MM.1S (cell line): ENCODE measurements around the gene SPPL3.

ENCODE experiments used
- DNase-seq: peaks from one replicate; pipeline ENCODE4 v3.0.0-alpha.2; 2015
- H2AFZ ChIP-seq: fragments of 300-600 bp; sonication (generic); 2 replicates; pipeline ENCODE4 v1.6.0; 2016; ENCODE audit warnings: antibody characterized with exemption, low read length
- H3F3A ChIP-seq: fragments of 300-600 bp; sonication (generic); 2 replicates; pipeline ENCODE4 v1.6.1; 2016; ENCODE audit warnings: mild to moderate bottlenecking, antibody characterized with exemption, low read length, moderate library complexity, mixed read lengths; ENCODE audit not compliant: insufficient read depth
- H3K27ac ChIP-seq: fragments of 300-600 bp; sonication (generic); 2 replicates; pipeline ENCODE4 v1.5.1; 2016; ENCODE audit warnings: mild to moderate bottlenecking, low read length
- H3K27me3 ChIP-seq: fragments of 300-600 bp; sonication (generic); replicated peaks from 2 replicates; pipeline ENCODE4 v1.6.0; 2016; ENCODE audit warnings: low read length; ENCODE audit not compliant: insufficient read depth
- H3K36me3 ChIP-seq: fragments of 300-600 bp; sonication (generic); replicated peaks from 2 replicates; pipeline ENCODE4 v1.6.1; 2016; ENCODE audit warnings: mild to moderate bottlenecking, low read length, mixed read lengths; ENCODE audit not compliant: insufficient read depth
- H3K4me1 ChIP-seq: fragments of 300-600 bp; sonication (generic); 2 replicates; pipeline ENCODE4 v1.6.1; 2016; ENCODE audit warnings: low read length, mixed read lengths
- H3K4me2 ChIP-seq: fragments of 300-600 bp; sonication (generic); 2 replicates; pipeline ENCODE4 v1.6.0; 2016; ENCODE audit warnings: low read depth, low read length
- H3K4me3 ChIP-seq: fragments of 300-600 bp; sonication (generic); 2 replicates; pipeline ENCODE4 v1.5.1; 2016; ENCODE audit warnings: low read length, mixed read lengths
- H3K79me2 ChIP-seq: fragments of 300-600 bp; sonication (generic); 2 replicates; pipeline ENCODE4 v1.6.1; 2016; ENCODE audit warnings: mixed run types, low read length, mixed read lengths
- H3K9ac ChIP-seq: fragments of 300-600 bp; sonication (generic); 2 replicates; pipeline ENCODE4 v1.6.1; 2016; ENCODE audit warnings: low read length, mixed read lengths
- H3K9me2 ChIP-seq: fragments of 300-600 bp; sonication (generic); replicated peaks from 2 replicates; pipeline ENCODE4 v1.6.1; 2016; ENCODE audit warnings: mild to moderate bottlenecking, low read length, mixed read lengths; ENCODE audit not compliant: insufficient read depth
- H3K9me3 ChIP-seq: fragments of 300-600 bp; sonication (generic); replicated peaks from 2 replicates; pipeline ENCODE4 v1.6.1; 2016; ENCODE audit warnings: mild to moderate bottlenecking, low read length, mixed read lengths; ENCODE audit not compliant: insufficient read depth
- H4K20me1 ChIP-seq: fragments of 300-600 bp; sonication (generic); 2 replicates; pipeline ENCODE4 v1.6.1; 2016; ENCODE audit warnings: mild to moderate bottlenecking, low read length, moderate library complexity, mixed read lengths; ENCODE audit not compliant: insufficient read depth
- EZH2 ChIP-seq: fragments of 300-600 bp; sonication (generic); optimal IDR thresholded peaks from 2 replicates; pipeline ENCODE3; 2017; ENCODE audit warnings: low read depth, mild to moderate bottlenecking, antibody characterized with exemption, low read length, mixed read lengths
- EZH2phosphoT487 ChIP-seq: fragments of 300-600 bp; sonication (generic); IDR thresholded peaks from 2 replicates; pipeline ENCODE4 v1.6.1; 2018; ENCODE audit warnings: antibody characterized with exemption, low read length
- TF ChIP-seq, protein P1 (sequence below): fragments of 300-600 bp; sonication (generic); IDR thresholded peaks from 2 replicates; pipeline ENCODE4 v1.5.1; 2016; ENCODE audit warnings: antibody characterized with exemption, low read length, mixed read lengths

The SPPL3 gene

DNA sequence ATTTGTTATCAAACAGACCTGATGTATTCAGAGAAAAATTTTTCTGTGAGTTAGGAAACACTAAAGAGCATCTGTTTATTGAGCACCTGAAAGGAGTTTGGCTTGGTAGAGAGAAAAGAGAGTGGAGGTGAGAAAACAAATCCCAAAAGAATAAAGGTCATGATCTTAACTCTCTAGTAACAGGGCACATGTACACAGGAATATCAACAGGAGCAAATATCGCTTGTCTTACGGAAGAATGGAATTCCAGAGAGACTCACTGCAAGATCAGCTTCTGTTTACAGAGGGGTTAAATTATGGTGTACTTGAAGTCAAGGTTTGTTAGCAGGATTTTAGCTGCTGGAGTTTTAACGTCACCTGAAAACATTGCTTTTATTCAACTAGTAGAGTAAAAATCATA is 78.8 kb downstream of the SPPL3 start:
- Histone ChIP-seq H2AFZ (no peak overlapping the region), H3K4me2 (no peak overlapping the region), H3K4me3 (no peak overlapping the region), H3K9me2 (no peaks in the 10 kb centered on the region), H3F3A (0 out of 2 replicates have a peak, but pooled peaks cover 4% of the 10 kb centered on the region), H3K36me3 (no peaks in the 10 kb centered on the region), H3K27ac (no peak overlapping the region), H3K27me3 (no peaks in the 10 kb centered on the region), H3K9me3 (no peaks in the 10 kb centered on the region), H3K79me2 (peaks cover 70% of the 10 kb centered on the region), H3K4me1 (peaks cover 9% of the 10 kb centered on the region; the same call in 1 of the 2 replicates), H3K9ac (no peak overlapping the region), H4K20me1 (no peaks in the 10 kb centered on the region)
- no peak for DNase-seq
- TF ChIP-seq EZH2phosphoT487 (no peak), EZH2 (no peak)
- TF ChIP-seq, protein P1, sequence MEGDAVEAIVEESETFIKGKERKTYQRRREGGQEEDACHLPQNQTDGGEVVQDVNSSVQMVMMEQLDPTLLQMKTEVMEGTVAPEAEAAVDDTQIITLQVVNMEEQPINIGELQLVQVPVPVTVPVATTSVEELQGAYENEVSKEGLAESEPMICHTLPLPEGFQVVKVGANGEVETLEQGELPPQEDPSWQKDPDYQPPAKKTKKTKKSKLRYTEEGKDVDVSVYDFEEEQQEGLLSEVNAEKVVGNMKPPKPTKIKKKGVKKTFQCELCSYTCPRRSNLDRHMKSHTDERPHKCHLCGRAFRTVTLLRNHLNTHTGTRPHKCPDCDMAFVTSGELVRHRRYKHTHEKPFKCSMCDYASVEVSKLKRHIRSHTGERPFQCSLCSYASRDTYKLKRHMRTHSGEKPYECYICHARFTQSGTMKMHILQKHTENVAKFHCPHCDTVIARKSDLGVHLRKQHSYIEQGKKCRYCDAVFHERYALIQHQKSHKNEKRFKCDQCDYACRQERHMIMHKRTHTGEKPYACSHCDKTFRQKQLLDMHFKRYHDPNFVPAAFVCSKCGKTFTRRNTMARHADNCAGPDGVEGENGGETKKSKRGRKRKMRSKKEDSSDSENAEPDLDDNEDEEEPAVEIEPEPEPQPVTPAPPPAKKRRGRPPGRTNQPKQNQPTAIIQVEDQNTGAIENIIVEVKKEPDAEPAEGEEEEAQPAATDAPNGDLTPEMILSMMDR = no peak

DNA sequence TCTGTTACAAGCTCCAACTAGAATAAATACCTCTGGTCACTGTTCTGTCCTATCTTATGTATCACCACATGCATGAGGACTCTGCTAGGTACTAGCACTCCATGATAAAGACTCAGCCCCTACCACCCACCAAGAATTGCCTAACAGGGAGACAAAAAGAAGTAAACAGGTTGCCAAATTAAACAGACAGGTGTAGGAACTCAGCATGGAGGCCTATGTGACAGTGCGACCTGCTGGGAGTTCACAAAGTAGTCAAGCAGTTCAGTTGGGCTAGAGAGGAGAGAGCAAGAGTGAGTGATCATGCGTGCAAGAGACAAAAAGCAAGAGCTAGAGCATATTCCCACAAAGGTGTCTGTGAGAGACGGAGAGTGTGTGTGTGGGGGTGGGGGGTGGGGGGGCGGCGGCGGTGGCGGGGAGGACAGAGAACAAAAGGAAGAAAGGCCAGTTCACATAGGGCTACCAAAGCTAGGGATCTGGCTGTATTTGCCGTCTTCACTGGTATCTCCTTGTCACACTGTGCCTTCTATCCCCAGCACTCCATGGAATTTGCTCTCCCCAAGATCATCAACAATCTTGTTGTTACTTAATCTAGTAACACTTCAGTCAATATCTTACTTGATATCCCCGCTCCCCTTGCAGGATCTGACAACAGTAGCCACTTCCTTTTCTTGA is 81.2 kb downstream of the SPPL3 start:
- no peak overlapping the region for H3K4me3 ChIP-seq
- no peak for DNase-seq
- H3K79me2 ChIP-seq = peaks cover 77% of the 10 kb centered on the region
- H3K9me2 ChIP-seq = no peaks in the 10 kb centered on the region
- H3K9ac ChIP-seq = no peak overlapping the region
- no peaks in the 10 kb centered on the region for H3K9me3 ChIP-seq
- 0 out of 2 replicates have a peak, but pooled peaks cover under 1% of the 10 kb centered on the region for H3K4me1 ChIP-seq
- H3K36me3 ChIP-seq = no peaks in the 10 kb centered on the region
- TF ChIP-seq, protein P1 = no peak
- TF ChIP-seq EZH2phosphoT487 (no peak), EZH2 (no peak)
- H3K4me2 ChIP-seq = no peak overlapping the region
- no peaks in the 10 kb centered on the region for H4K20me1 ChIP-seq
- no peak overlapping the region for H3K27ac ChIP-seq
- no peak overlapping the region for H2AFZ ChIP-seq
- H3K27me3 ChIP-seq = no peaks in the 10 kb centered on the region
- H3F3A ChIP-seq = no peaks in the 10 kb centered on the region

DNA sequence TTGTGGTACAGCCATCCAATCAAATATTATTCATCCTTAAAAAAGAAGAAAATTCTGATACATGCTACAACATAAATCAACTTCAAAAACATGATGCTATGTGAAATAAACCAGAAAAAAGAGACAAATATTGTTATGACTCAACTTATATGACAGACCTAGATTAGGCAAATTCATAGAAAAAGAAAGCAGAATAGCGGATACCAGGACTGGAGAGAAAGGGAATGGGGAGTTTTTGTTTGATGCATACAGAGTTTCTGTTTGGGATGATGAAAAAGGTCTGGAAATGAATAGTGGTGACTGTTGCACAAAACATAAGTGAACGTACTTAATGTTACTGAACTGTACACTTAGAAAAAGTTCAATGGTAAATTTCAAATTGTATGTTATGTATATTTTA is 82.3 kb downstream of the SPPL3 start:
- H3F3A ChIP-seq = no peaks in the 10 kb centered on the region
- H3K4me3 ChIP-seq = no peak overlapping the region
- TF ChIP-seq, protein P1 = no peak
- no peak for TF ChIP-seq EZH2
- no peak for TF ChIP-seq EZH2phosphoT487
- H3K4me2 ChIP-seq = no peak overlapping the region
- no peaks in the 10 kb centered on the region for H3K9me3 ChIP-seq
- H3K79me2 ChIP-seq = peaks cover 75% of the 10 kb centered on the region
- no peaks in the 10 kb centered on the region for H3K9me2 ChIP-seq
- no peaks in the 10 kb centered on the region for H4K20me1 ChIP-seq
- no peak overlapping the region for H2AFZ ChIP-seq
- H3K27me3 ChIP-seq = no peaks in the 10 kb centered on the region
- no peak for DNase-seq
- H3K4me1 ChIP-seq = no peaks in the 10 kb centered on the region
- no peak overlapping the region for H3K9ac ChIP-seq
- H3K27ac ChIP-seq = no peak overlapping the region
- no peaks in the 10 kb centered on the region for H3K36me3 ChIP-seq
